H9 (cell line): ENCODE results near the gene CSMD2. TPM values are rescaled to one million over a fixed set of nuclear protein-coding genes. Genes with fewer than 3 reads are reported as not detected.

Experiments
- DNase-seq: peaks from one replicate; pipeline ENCODE4 v3.0.0-alpha.2; 2017
- H2AFZ ChIP-seq: one replicate; pipeline ENCODE4 v1.6.1; 2013; ENCODE audit warnings: mild to moderate bottlenecking, low read length, control low read depth, moderate library complexity
- H2AK5ac ChIP-seq: 2 replicates; pipeline ENCODE4 v1.6.1; 2013; ENCODE audit warnings: low read length, control low read depth, mixed read lengths; ENCODE audit not compliant: insufficient read length
- H2BK120ac ChIP-seq: one replicate; pipeline ENCODE4 v1.6.1; 2013; ENCODE audit warnings: low read depth, mild to moderate bottlenecking, low read length, control low read depth, inconsistent platforms; ENCODE audit not compliant: poor library complexity, severe bottlenecking
- H2BK12ac ChIP-seq: 2 replicates; pipeline ENCODE4 v1.6.1; 2013; ENCODE audit warnings: low read length, control low read depth, mixed read lengths, low read depth; ENCODE audit not compliant: insufficient read length
- H2BK15ac ChIP-seq: 2 replicates; pipeline ENCODE4 v1.6.1; 2013; ENCODE audit warnings: low read depth, low read length, control low read depth
- H2BK20ac ChIP-seq: one replicate; pipeline ENCODE4 v1.6.1; 2013; ENCODE audit warnings: low read depth, mild to moderate bottlenecking, low read length, control low read depth, inconsistent platforms; ENCODE audit not compliant: poor library complexity, severe bottlenecking
- H2BK5ac ChIP-seq: 2 replicates; pipeline ENCODE4 v1.6.1; 2013; ENCODE audit warnings: low read length, control low read depth, mixed read lengths; ENCODE audit not compliant: insufficient read length
- H3K14ac ChIP-seq: 2 replicates; pipeline ENCODE4 v1.6.1; 2013; ENCODE audit warnings: low read length, control low read depth; ENCODE audit not compliant: insufficient read depth
- H3K18ac ChIP-seq: 2 replicates; pipeline ENCODE4 v1.6.1; 2013; ENCODE audit warnings: low read depth, mild to moderate bottlenecking, mixed read lengths, low read length, control low read depth; ENCODE audit not compliant: insufficient read length
- H3K23ac ChIP-seq: 2 replicates; pipeline ENCODE4 v1.6.1; 2013; ENCODE audit warnings: low read length, control low read depth, mixed read lengths, low read depth; ENCODE audit not compliant: insufficient read length
- H3K23me2 ChIP-seq: 2 replicates; pipeline ENCODE4 v1.6.1; 2013; ENCODE audit warnings: low read depth, mild to moderate bottlenecking, mixed read lengths, low read length, control low read depth; ENCODE audit not compliant: insufficient read length, poor library complexity, severe bottlenecking
- H3K27ac ChIP-seq: 2 replicates; pipeline ENCODE4 v1.5.1; 2013; ENCODE audit warnings: low read length, control low read depth, mixed read lengths, low read depth; ENCODE audit not compliant: insufficient read length
- H3K27me3 ChIP-seq: 2 replicates; pipeline ENCODE4 v1.6.1; 2013; ENCODE audit warnings: low read length, control low read depth, inconsistent platforms; ENCODE audit not compliant: insufficient read depth
- H3K4ac ChIP-seq: 2 replicates; pipeline ENCODE4 v1.6.1; 2013; ENCODE audit warnings: low read depth, mild to moderate bottlenecking, control low read depth, inconsistent platforms, low read length, moderate library complexity
- H3K4me1 ChIP-seq: 2 replicates; pipeline ENCODE4 v1.6.1; 2013; ENCODE audit warnings: low read length, control low read depth, inconsistent platforms; ENCODE audit not compliant: insufficient read depth
- H3K4me2 ChIP-seq: 2 replicates; pipeline ENCODE4 v1.6.1; 2013; ENCODE audit warnings: low read length, control low read depth, mixed read lengths; ENCODE audit not compliant: insufficient read length, insufficient read depth
- H3K56ac ChIP-seq: 2 replicates; pipeline ENCODE4 v1.6.1; 2013; ENCODE audit warnings: low read depth, mild to moderate bottlenecking, mixed read lengths, low read length, control low read depth; ENCODE audit not compliant: insufficient read length
- H3K79me1 ChIP-seq: 2 replicates; pipeline ENCODE4 v1.6.1; 2013; ENCODE audit warnings: low read depth, mild to moderate bottlenecking, moderate library complexity, low read length, control low read depth, inconsistent platforms; ENCODE audit not compliant: insufficient read depth, poor library complexity, severe bottlenecking
- H3K79me2 ChIP-seq: 2 replicates; pipeline ENCODE4 v1.6.1; 2013; ENCODE audit warnings: low read length, control low read depth, inconsistent platforms; ENCODE audit not compliant: insufficient read depth
- H3K9ac ChIP-seq: 2 replicates; pipeline ENCODE4 v1.6.1; 2013; ENCODE audit warnings: low read length, control low read depth, mixed read lengths; ENCODE audit not compliant: insufficient read length; ENCODE audit errors: extremely low read depth
- H3K9me3 ChIP-seq: one replicate; pipeline ENCODE4 v1.6.1; 2013; ENCODE audit warnings: low read depth, low read length, inconsistent platforms; ENCODE audit not compliant: control insufficient read depth
- H3T11ph ChIP-seq: one replicate; pipeline ENCODE4 v1.6.1; 2013; ENCODE audit warnings: mild to moderate bottlenecking, low read length, control low read depth, inconsistent platforms
- H4K20me1 ChIP-seq: one replicate; pipeline ENCODE4 v1.6.1; 2013; ENCODE audit not compliant: control insufficient read depth, insufficient read length, insufficient read depth
- H4K5ac ChIP-seq: 2 replicates; pipeline ENCODE4 v1.6.1; 2013; ENCODE audit warnings: low read depth, mild to moderate bottlenecking, mixed read lengths, low read length, control low read depth; ENCODE audit not compliant: insufficient read length
- H4K8ac ChIP-seq: replicated peaks from 2 replicates; pipeline ENCODE4 v1.6.1; 2013; ENCODE audit warnings: low read length, control low read depth, mixed read lengths, low read depth; ENCODE audit not compliant: insufficient read length
- H4K91ac ChIP-seq: 2 replicates; pipeline ENCODE4 v1.6.1; 2013; ENCODE audit warnings: low read depth, mild to moderate bottlenecking, moderate library complexity, mixed read lengths, low read length, control low read depth; ENCODE audit not compliant: insufficient read length
- H3K27ac Mint-ChIP-seq, 3 experiments: 2 replicates in 2 of 3; 3 replicates in 1 of 3; pipeline ENCODE4 v1.8.0; 2020 to 2021; ENCODE audit warnings: mixed read lengths in 3 of 3, mild to moderate bottlenecking in 1 of 3, moderate library complexity in 1 of 3
- H3K27me3 Mint-ChIP-seq: 2 replicates; pipeline ENCODE4 v1.8.0; 2021; ENCODE audit warnings: low read depth, mild to moderate bottlenecking, moderate library complexity, mixed read lengths
- H3K36me3 Mint-ChIP-seq, 3 experiments: 2 replicates in 2 of 3; 3 replicates in 1 of 3; pipeline ENCODE4 v1.8.0; 2020 to 2021; ENCODE audit warnings: low read depth in 3 of 3, mixed read lengths in 3 of 3; ENCODE audit not compliant: insufficient read depth in 1 of 3
- H3K4me1 Mint-ChIP-seq, 2 experiments: 2 replicates each; pipeline ENCODE4 v1.8.0; 2020; ENCODE audit warnings: mixed read lengths in 2 of 2
- H3K4me3 Mint-ChIP-seq, 2 experiments: 2 replicates in 1 of 2; 3 replicates in 1 of 2; pipeline ENCODE4 v1.8.0; 2020 to 2021; ENCODE audit warnings: mild to moderate bottlenecking in 2 of 2, mixed read lengths in 2 of 2, moderate library complexity in 1 of 2
- H3K9me3 Mint-ChIP-seq, 2 experiments: 2 replicates in 1 of 2; 3 replicates in 1 of 2; pipeline ENCODE4 v1.8.0; 2020; ENCODE audit warnings: mild to moderate bottlenecking in 2 of 2, mixed read lengths in 2 of 2, moderate library complexity in 1 of 2
- WGBS: extraction: QIAGEN DNeasy Blood & Tissue Kit; methylation state at CpG from one replicate; pipeline ENCODE4 v1.1.7; 2013; ENCODE audit warnings: missing lambda C conversion rate, low lambda C conversion rate, mixed read lengths; ENCODE audit not compliant: insufficient read length; ENCODE audit errors: extremely low coverage; 5-methylcytosine and 5-hydroxymethylcytosine counted together
- total RNA-seq: library from RNA; stranded (reverse); gene quantifications from 2 replicates; pipeline ENCODE4 v1.2.1, GENCODE V29; 2021
- TF ChIP-seq, protein P1 (sequence below): fragments of 200-600 bp; sonication (generic); conservative IDR thresholded peaks from 3 replicates; pipeline ENCODE4 v1.8.0; 2021; ENCODE audit warnings: antibody characterized with exemption, mild to moderate bottlenecking

CSMD2 gene
- total RNA-seq, 1 experiment from 2014 or later = 6.4 TPM

- Histone ChIP-seq H3K23ac (no peak overlapping the region), H3K79me2 (no peaks in the 10 kb centered on the region), H3K4me2 (no peak overlapping the region), H3K56ac (no peak overlapping the region), H4K5ac (no peak overlapping the region), H3K23me2 (no peaks in the 10 kb centered on the region), H2BK20ac (no peak overlapping the region), H3K27ac (no peak overlapping the region), H2BK12ac (no peak overlapping the region), H4K20me1 (no peaks in the 10 kb centered on the region), H3T11ph (no peak overlapping the region), H3K9me3 (no peaks in the 10 kb centered on the region), H3K4ac (no peak overlapping the region), H3K14ac (no peak overlapping the region), H3K18ac (no peak overlapping the region), H2BK15ac (no peak overlapping the region), H2BK5ac (no peak overlapping the region), H2AFZ (no peak overlapping the region), H3K79me1 (no peaks in the 10 kb centered on the region), H3K27me3 (no peaks in the 10 kb centered on the region), H2AK5ac (no peak overlapping the region), H3K9ac (no peak overlapping the region), H4K8ac (no peak overlapping the region), H2BK120ac (no peak overlapping the region), H3K4me1 (no peaks in the 10 kb centered on the region), H4K91ac (no peak overlapping the region)
- TF ChIP-seq, protein P1, sequence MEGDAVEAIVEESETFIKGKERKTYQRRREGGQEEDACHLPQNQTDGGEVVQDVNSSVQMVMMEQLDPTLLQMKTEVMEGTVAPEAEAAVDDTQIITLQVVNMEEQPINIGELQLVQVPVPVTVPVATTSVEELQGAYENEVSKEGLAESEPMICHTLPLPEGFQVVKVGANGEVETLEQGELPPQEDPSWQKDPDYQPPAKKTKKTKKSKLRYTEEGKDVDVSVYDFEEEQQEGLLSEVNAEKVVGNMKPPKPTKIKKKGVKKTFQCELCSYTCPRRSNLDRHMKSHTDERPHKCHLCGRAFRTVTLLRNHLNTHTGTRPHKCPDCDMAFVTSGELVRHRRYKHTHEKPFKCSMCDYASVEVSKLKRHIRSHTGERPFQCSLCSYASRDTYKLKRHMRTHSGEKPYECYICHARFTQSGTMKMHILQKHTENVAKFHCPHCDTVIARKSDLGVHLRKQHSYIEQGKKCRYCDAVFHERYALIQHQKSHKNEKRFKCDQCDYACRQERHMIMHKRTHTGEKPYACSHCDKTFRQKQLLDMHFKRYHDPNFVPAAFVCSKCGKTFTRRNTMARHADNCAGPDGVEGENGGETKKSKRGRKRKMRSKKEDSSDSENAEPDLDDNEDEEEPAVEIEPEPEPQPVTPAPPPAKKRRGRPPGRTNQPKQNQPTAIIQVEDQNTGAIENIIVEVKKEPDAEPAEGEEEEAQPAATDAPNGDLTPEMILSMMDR = no peak
- DNase-seq = no peak
- Mint-ChIP-seq H3K4me1 (no peaks in the 10 kb centered on the region), H3K36me3 (peaks cover 4 to 18% (median 8%) of the 10 kb centered on the region in 3 experiments), H3K9me3 (no peaks in the 10 kb centered on the region), H3K27me3 (no peaks in the 10 kb centered on the region), H3K4me3 (no peak overlapping the region), H3K27ac (peak overlapping the region in 1 of 3 experiments; percentile 7; a peak in 1 of 7 replicates)
- no CpG with 5 or more reads among the region's 2 CpGs for WGBS
These were observed 468.1 kb downstream of the CSMD2 start for GRCh38 chr1:33696962-33697361.
